Endodermal cell (in vitro differentiated cells): ENCODE results near the gene THY1. TPM values are rescaled to one million over a fixed set of nuclear protein-coding genes. Genes with fewer than 3 reads are reported as not detected.

Experiments used
- DNase-seq: peaks from one replicate; pipeline ENCODE4 v3.0.0-alpha.2; 2017
- H3K27ac ChIP-seq: 2 replicates; pipeline ENCODE4 v1.5.1; 2013; ENCODE audit warnings: mild to moderate bottlenecking, low read depth, low read length, moderate library complexity
- H3K27me3 ChIP-seq: 2 replicates; pipeline ENCODE4 v1.6.1; 2013; ENCODE audit warnings: mild to moderate bottlenecking, low read length, moderate library complexity; ENCODE audit not compliant: insufficient read depth, control insufficient read depth, poor library complexity, severe bottlenecking
- H3K36me3 ChIP-seq: 2 replicates; pipeline ENCODE4 v1.7.0; 2013; ENCODE audit warnings: mild to moderate bottlenecking, low read length, moderate library complexity; ENCODE audit not compliant: control insufficient read depth, insufficient read depth
- H3K4me1 ChIP-seq: one replicate; pipeline ENCODE4 v1.7.0; 2013; ENCODE audit warnings: low read length; ENCODE audit not compliant: control insufficient read depth, insufficient read depth
- H3K4me3 ChIP-seq: 2 replicates; pipeline ENCODE4 v1.5.1; 2013; ENCODE audit warnings: mild to moderate bottlenecking, low read length, moderate library complexity
- H3K9ac ChIP-seq: 2 replicates; pipeline ENCODE4 v1.6.1; 2013; ENCODE audit warnings: mild to moderate bottlenecking, low read length, moderate library complexity; ENCODE audit not compliant: poor library complexity, severe bottlenecking; ENCODE audit errors: extremely low read depth
- H3K9me3 ChIP-seq: 2 replicates; pipeline ENCODE4 v1.6.1; 2013; ENCODE audit warnings: mild to moderate bottlenecking, low read length, moderate library complexity; ENCODE audit not compliant: control insufficient read depth
- H3K27ac Mint-ChIP-seq: 2 replicates; pipeline ENCODE4 v1.8.0; 2020; ENCODE audit warnings: mixed read lengths
- H3K27me3 Mint-ChIP-seq: 2 replicates; pipeline ENCODE4 v1.8.0; 2021; ENCODE audit warnings: mild to moderate bottlenecking, mixed read lengths; ENCODE audit not compliant: insufficient read depth
- H3K36me3 Mint-ChIP-seq: 2 replicates; pipeline ENCODE4 v1.8.0; 2020; ENCODE audit warnings: low read depth, mixed read lengths
- H3K4me1 Mint-ChIP-seq: 2 replicates; pipeline ENCODE4 v1.8.0; 2020; ENCODE audit warnings: mixed read lengths
- H3K4me3 Mint-ChIP-seq: 2 replicates; pipeline ENCODE4 v1.8.0; 2020; ENCODE audit warnings: mild to moderate bottlenecking, moderate library complexity, mixed read lengths
- H3K9me3 Mint-ChIP-seq: 2 replicates; pipeline ENCODE4 v1.8.0; 2020; ENCODE audit warnings: mild to moderate bottlenecking, mixed read lengths
- CTCF ChIP-seq: fragments of 200-600 bp; sonication (generic); conservative IDR thresholded peaks from 2 replicates; pipeline ENCODE4 v1.5.0; 2021; ENCODE audit warnings: antibody characterized with exemption, mild to moderate bottlenecking
- WGBS, 2 experiments: methylation state at CpG; one replicate each; pipeline versions ENCODE4 v1.1.5 to v1.1.7; 2013; ENCODE audit warnings: missing lambda C conversion rate in 2 of 2, mixed read lengths in 1 of 2; ENCODE audit not compliant: insufficient coverage in 1 of 2, insufficient read length in 1 of 2; 5-methylcytosine and 5-hydroxymethylcytosine counted together
- total RNA-seq, 2 donors: library from RNA; stranded (reverse); fragmentation: NEBNext Ultra II Directional in 1 of 2; extraction: Animal tissue kit (Norgen Biotek cat#: 25700) in 1 of 2; gene quantifications; 2 replicates in 1 of 2; 3 replicates in 1 of 2; pipeline ENCODE4 v1.2.1, GENCODE V29; 2021

The THY1 gene
- total RNA-seq, 2 donors from 2014 or later = 19.3 to 36.1 TPM

GRCh38 chr11:119378851-119379465 is 44.0 kb downstream of the THY1 start:
- Mint-ChIP-seq H3K4me3 (peak overlapping the region; percentile 56), H3K36me3 (no peaks in the 10 kb centered on the region), H3K4me1 (peaks cover 56% of the 10 kb centered on the region), H3K27ac (peak overlapping the region; percentile 93), H3K27me3 (no peaks in the 10 kb centered on the region), H3K9me3 (no peaks in the 10 kb centered on the region)
- H3K27ac ChIP-seq = peak overlapping the region; percentile 36
- H3K4me3 ChIP-seq = peak overlapping the region; percentile 93
- peak; percentile 82 for DNase-seq
- H3K27me3 ChIP-seq = no peaks in the 10 kb centered on the region
- TF ChIP-seq CTCF = no peak
- H3K36me3 ChIP-seq = peaks cover 5% of the 10 kb centered on the region
- peaks cover 45% of the 10 kb centered on the region for H3K4me1 ChIP-seq
- H3K9me3 ChIP-seq = no peaks in the 10 kb centered on the region
- 20 to 22% methylated on average over 6 to 10 of the region's 10 CpGs for WGBS, 2 experiments
- H3K9ac ChIP-seq = peak overlapping the region; percentile 86

DNA sequence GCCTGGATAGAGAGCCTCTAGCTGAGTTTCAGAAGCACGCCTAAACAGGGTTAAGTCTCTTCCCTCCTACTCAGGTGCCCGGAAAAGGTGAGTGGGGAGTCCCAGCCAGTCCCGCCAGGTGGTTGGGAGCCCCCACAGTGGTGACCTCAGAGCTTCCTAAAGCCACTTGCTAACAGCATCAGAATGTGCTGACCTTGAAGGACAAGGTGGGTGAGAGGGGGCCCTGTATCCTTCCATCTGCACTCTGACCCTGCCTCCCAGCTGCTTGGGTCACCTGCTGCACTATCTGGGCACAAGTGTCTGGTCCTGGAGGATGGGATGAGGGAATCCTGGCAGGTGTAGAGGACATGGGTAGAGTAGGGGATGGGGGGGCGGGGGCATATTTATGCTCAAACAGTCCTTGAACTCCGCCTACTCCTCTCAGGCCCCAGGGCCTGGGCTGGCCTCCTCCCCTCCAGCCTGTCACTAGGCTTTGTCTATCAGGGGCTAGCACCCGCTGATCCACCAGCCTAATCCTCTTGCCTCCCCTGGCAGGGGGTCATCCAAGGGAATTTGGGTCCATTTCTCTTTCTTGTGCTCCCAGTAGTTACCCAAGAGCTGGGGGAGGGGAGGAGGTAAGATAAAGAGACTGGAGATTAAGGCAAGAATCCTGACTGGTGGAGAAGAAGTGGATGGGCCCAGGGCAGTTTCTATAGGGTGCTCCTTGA is 44.9 kb downstream of the THY1 start:
- Histone ChIP-seq H3K36me3 (peaks cover 12% of the 10 kb centered on the region), H3K4me3 (peak overlapping the region; percentile 93), H3K9ac (peak overlapping the region; percentile 86), H3K27ac (no peak overlapping the region), H3K9me3 (no peaks in the 10 kb centered on the region), H3K4me1 (peaks cover 47% of the 10 kb centered on the region), H3K27me3 (no peaks in the 10 kb centered on the region)
- Mint-ChIP-seq H3K27me3 (no peaks in the 10 kb centered on the region), H3K4me3 (peak overlapping the region; percentile 56), H3K4me1 (peaks cover 58% of the 10 kb centered on the region), H3K36me3 (no peaks in the 10 kb centered on the region), H3K9me3 (no peaks in the 10 kb centered on the region), H3K27ac (peak overlapping the region; percentile 93)
- TF ChIP-seq CTCF = no peak
- 46 to 57% methylated on average over 2 to 5 of the region's 6 CpGs for WGBS, 2 experiments
- peak; percentile 96 for DNase-seq

GRCh38 chr11:119377112-119377901 is 45.7 kb downstream of the THY1 start:
- Histone ChIP-seq H3K9ac (peak overlapping the region; percentile 33), H3K4me1 (peaks cover 54% of the 10 kb centered on the region), H3K4me3 (peak overlapping the region; percentile 75), H3K36me3 (peaks cover 19% of the 10 kb centered on the region), H3K27me3 (no peaks in the 10 kb centered on the region), H3K27ac (no peak overlapping the region), H3K9me3 (no peaks in the 10 kb centered on the region)
- Mint-ChIP-seq H3K4me3 (peak overlapping the region; percentile 56), H3K27me3 (no peaks in the 10 kb centered on the region), H3K4me1 (peaks cover 58% of the 10 kb centered on the region), H3K9me3 (no peaks in the 10 kb centered on the region), H3K36me3 (no peaks in the 10 kb centered on the region), H3K27ac (peak overlapping the region; percentile 93)
- no peak for TF ChIP-seq CTCF
- WGBS, 2 experiments = 70 to 84% methylated on average over 7 to 12 of the region's 12 CpGs
- DNase-seq = no peak
